Colonic mucosa (tissue), 4 donors: ENCODE results near the gene ADARB2. TPM values are rescaled to one million over a fixed set of nuclear protein-coding genes. Genes with fewer than 3 reads are reported as not detected.

Experiments used
- DNase-seq: peaks from one replicate; pipeline ENCODE4 v3.0.0-alpha.2; 2020
- H3K27ac ChIP-seq: fragments of 200-600 bp; one replicate; pipeline ENCODE4 v1.8.0; 2021
- H3K27me3 ChIP-seq: fragments of 200-600 bp; one replicate; pipeline ENCODE4 v1.8.0; 2021
- H3K36me3 ChIP-seq: fragments of 200-600 bp; one replicate; pipeline ENCODE4 v1.8.0; 2021
- H3K4me1 ChIP-seq: fragments of 200-600 bp; one replicate; pipeline ENCODE4 v1.8.0; 2021; ENCODE audit warnings: mild to moderate bottlenecking
- H3K4me3 ChIP-seq: fragments of 200-600 bp; one replicate; pipeline ENCODE4 v1.8.0; 2021
- H3K9ac ChIP-seq, 2 donors: one replicate each; pipeline ENCODE4 v1.7.0; 2013; ENCODE audit warnings: control low read depth in 2 of 2, low read depth in 2 of 2, low read length in 2 of 2
- H3K9me3 ChIP-seq: fragments of 200-600 bp; one replicate; pipeline ENCODE4 v1.8.0; 2021
- CTCF ChIP-seq: fragments of 200-600 bp; IDR thresholded peaks from one replicate; pipeline ENCODE4 v1.8.0; 2022; ENCODE audit warnings: antibody characterized with exemption, mild to moderate bottlenecking
- intact Hi-C: fragments of 100-400 bp; cut with DNase I; formaldehyde crosslinking; loops from one replicate; pipeline ENCODE4 v1.14.1; 2022
- total RNA-seq, 2 donors: library from RNA; stranded (reverse); fragmentation: NEBNext Ultra II Directional in 1 of 2; extraction: Animal tissue kit (Norgen Biotek cat#: 25700) in 1 of 2; gene quantifications; one replicate each; pipeline ENCODE4 v1.2.1, GENCODE V29; 2021
- donor health status: healthy.
- donor health status: DM: no; HTN: no; CAD: no.
- donor health status: DM: no; HTN: no; CAD: no.

ADARB2 gene
- total RNA-seq, 2 donors from 2014 or later: 0.19 TPM; not detected in 1

- no peak for TF ChIP-seq CTCF
- Histone ChIP-seq H3K4me3 (no peak overlapping the region), H3K36me3 (no peaks in the 10 kb centered on the region), H3K9ac (no peak overlapping the region), H3K9me3 (no peaks in the 10 kb centered on the region), H3K27me3 (peaks cover 3% of the 10 kb centered on the region), H3K4me1 (no peaks in the 10 kb centered on the region), H3K27ac (no peak overlapping the region)
- intact Hi-C loops: no loop called here
- DNase-seq: no peak
Observed at GRCh38 chr10:1244493-1244892, 492.8 kb downstream of the ADARB2 start.

GRCh38 chr10:1243486-1244234 is 493.7 kb downstream of the ADARB2 start:
- intact Hi-C loops: no loop called here
- Histone ChIP-seq H3K36me3 (no peaks in the 10 kb centered on the region), H3K9me3 (no peaks in the 10 kb centered on the region), H3K9ac (no peak overlapping the region), H3K27me3 (peaks cover 3% of the 10 kb centered on the region), H3K4me3 (no peak overlapping the region), H3K27ac (no peak overlapping the region), H3K4me1 (no peaks in the 10 kb centered on the region)
- TF ChIP-seq CTCF: no peak
- no peak for DNase-seq

- H3K36me3 ChIP-seq: no peaks in the 10 kb centered on the region
- H3K4me1 ChIP-seq: no peaks in the 10 kb centered on the region
- H3K27me3 ChIP-seq: peaks cover 3% of the 10 kb centered on the region
- TF ChIP-seq CTCF: no peak
- H3K9ac ChIP-seq: no peak overlapping the region
- H3K4me3 ChIP-seq: no peak overlapping the region
- intact Hi-C loops: no loop called here
- no peaks in the 10 kb centered on the region for H3K9me3 ChIP-seq
- H3K27ac ChIP-seq: no peak overlapping the region
- DNase-seq: no peak
Observed at GRCh38 chr10:1242975-1243374, 494.4 kb downstream of the ADARB2 start.

GRCh38 chr10:1241973-1242935 is 495.1 kb downstream of the ADARB2 start:
- no peaks in the 10 kb centered on the region for H3K36me3 ChIP-seq
- no peak for DNase-seq
- no peak for TF ChIP-seq CTCF
- intact Hi-C loops: no loop called here
- no peak overlapping the region for H3K27ac ChIP-seq
- peaks cover 3% of the 10 kb centered on the region for H3K27me3 ChIP-seq
- no peak overlapping the region for H3K4me3 ChIP-seq
- no peaks in the 10 kb centered on the region for H3K4me1 ChIP-seq
- H3K9me3 ChIP-seq: no peaks in the 10 kb centered on the region
- H3K9ac ChIP-seq: no peak overlapping the region

- no peaks in the 10 kb centered on the region for H3K36me3 ChIP-seq
- no peaks in the 10 kb centered on the region for H3K4me1 ChIP-seq
- intact Hi-C loops: no loop called here
- TF ChIP-seq CTCF: no peak
- no peak overlapping the region for H3K27ac ChIP-seq
- H3K9me3 ChIP-seq: no peaks in the 10 kb centered on the region
- H3K27me3 ChIP-seq: peaks cover 3% of the 10 kb centered on the region
- H3K9ac ChIP-seq: no peak overlapping the region
- H3K4me3 ChIP-seq: no peak overlapping the region
- no peak for DNase-seq
Observed at GRCh38 chr10:1241322-1241890, 495.9 kb downstream of the ADARB2 start.
